Lower lobe of right lung (tissue), 2 donors: ENCODE data around the gene C1QTNF1. TPM values are rescaled to one million over a fixed set of nuclear protein-coding genes. Genes with fewer than 3 reads are reported as not detected.

ENCODE experiments used
- ATAC-seq, 2 donors: fragments of 200-7000 bp; cut with Tn5 transposase; one replicate each; pipeline ENCODE4 v1.9.1; 2020 to 2022; ENCODE audit warnings: mild to moderate bottlenecking in 2 of 2, moderate library complexity in 2 of 2
- DNase-seq: peaks from one replicate; pipeline ENCODE4 v3.0.0-alpha.2; 2020
- H3K27ac ChIP-seq: fragments of 200-600 bp; one replicate; pipeline ENCODE4 v1.8.0; 2022
- H3K27me3 ChIP-seq: fragments of 200-600 bp; one replicate; pipeline ENCODE4 v1.8.0; 2022; ENCODE audit warnings: low read depth
- H3K36me3 ChIP-seq: fragments of 200-600 bp; one replicate; pipeline ENCODE4 v1.8.0; 2022; ENCODE audit warnings: mild to moderate bottlenecking
- H3K4me1 ChIP-seq: fragments of 200-600 bp; one replicate; pipeline ENCODE4 v1.8.0; 2022
- H3K4me3 ChIP-seq: fragments of 200-600 bp; one replicate; pipeline ENCODE4 v1.8.0; 2022; ENCODE audit warnings: mild to moderate bottlenecking
- H3K9me3 ChIP-seq: fragments of 200-600 bp; one replicate; pipeline ENCODE4 v1.8.0; 2022
- CTCF ChIP-seq: fragments of 200-600 bp; IDR thresholded peaks from one replicate; pipeline ENCODE4 v1.8.0; 2022; ENCODE audit warnings: antibody characterized with exemption, mild to moderate bottlenecking
- intact Hi-C: fragments of 100-400 bp; cut with DNase I; formaldehyde crosslinking; loops from one replicate; pipeline ENCODE4 v1.11.0; 2022
- total RNA-seq: library from RNA; stranded (reverse); fragmentation: NEBNext Ultra II Directional; extraction: Animal tissue kit (Norgen Biotek cat#: 25700); gene quantifications from one replicate; pipeline ENCODE4 v1.2.1, GENCODE V29; 2021
- donor health status: DM: no; HTN: yes; CAD: no; lungs with severe emphysema.

C1QTNF1 gene
- total RNA-seq, 1 donor from 2014 or later: 24.9 TPM

GRCh38 chr17:79023180-79023705, 726 bp upstream of the C1QTNF1 start:
- intact Hi-C loops: no loop called here
- Histone ChIP-seq H3K4me1 (peaks cover 88% of the 10 kb centered on the region), H3K27me3 (peaks cover 9% of the 10 kb centered on the region), H3K36me3 (no peaks in the 10 kb centered on the region), H3K9me3 (no peaks in the 10 kb centered on the region), H3K27ac (peak overlapping the region; percentile 74), H3K4me3 (peak overlapping the region; percentile 70)
- no peak for TF ChIP-seq CTCF
- DNase-seq: no peak
- ATAC-seq: no peak

- Histone ChIP-seq H3K27me3 (peaks cover 9% of the 10 kb centered on the region), H3K36me3 (no peaks in the 10 kb centered on the region), H3K4me1 (peaks cover 85% of the 10 kb centered on the region), H3K4me3 (peak overlapping the region; percentile 70), H3K9me3 (no peaks in the 10 kb centered on the region), H3K27ac (peak overlapping the region; percentile 74)
- intact Hi-C loops: no loop called here
- no peak for ATAC-seq
- no peak for DNase-seq
- no peak for TF ChIP-seq CTCF
Observed at GRCh38 chr17:79024901-79025737, 1.1 kb downstream of the C1QTNF1 start.

GRCh38 chr17:79026376-79027273, 2.7 kb downstream of the C1QTNF1 start:
- peak overlapping the region; percentile 67 for H3K27ac ChIP-seq
- intact Hi-C loops: no loop called here

GRCh38 chr17:79027274-79027924, 3.4 kb downstream of the C1QTNF1 start:
- peak overlapping the region; percentile 9 for H3K4me3 ChIP-seq
- intact Hi-C loops: no loop called here
- peaks cover 9% of the 10 kb centered on the region for H3K27me3 ChIP-seq
- H3K36me3 ChIP-seq: no peaks in the 10 kb centered on the region
- TF ChIP-seq CTCF: no peak
- H3K27ac ChIP-seq: peak overlapping the region; percentile 67
- H3K4me1 ChIP-seq: peaks cover 62% of the 10 kb centered on the region
- DNase-seq (no peak), ATAC-seq (no peak)
- H3K9me3 ChIP-seq: no peaks in the 10 kb centered on the region

More at GRCh38 chr17:79026376-79027273, 2.7 kb downstream of the C1QTNF1 start:
- Histone ChIP-seq H3K36me3 (no peaks in the 10 kb centered on the region), H3K27me3 (peaks cover 9% of the 10 kb centered on the region), H3K4me1 (peaks cover 70% of the 10 kb centered on the region), H3K4me3 (peak overlapping the region; percentile 70), H3K9me3 (no peaks in the 10 kb centered on the region)
- ATAC-seq (peak in 1 of 2 donors; percentile 11), DNase-seq (no peak)
- no peak for TF ChIP-seq CTCF

GRCh38 chr17:79027925-79028491, 4.0 kb downstream of the C1QTNF1 start:
- Histone ChIP-seq H3K36me3 (no peaks in the 10 kb centered on the region), H3K4me3 (no peak overlapping the region), H3K27ac (peak overlapping the region; percentile 67), H3K4me1 (peaks cover 56% of the 10 kb centered on the region), H3K9me3 (no peaks in the 10 kb centered on the region), H3K27me3 (peaks cover 9% of the 10 kb centered on the region)
- TF ChIP-seq CTCF: no peak
- no peak for DNase-seq
- intact Hi-C loops: no loop called here
- ATAC-seq: peak in 1 of 2 donors; percentile 3
